NCI-H1105 (cell line): ENCODE results near the gene PCED1A.
"Not testable (repeated sequence)": the region's sequence is repeated elsewhere in the genome, so short reads cannot be mapped to it uniquely, and the experiment has no call there.

Experiments used
- DNase-seq: peaks from one replicate; lab custom pipeline; 2025; lab: John Stamatoyannopoulos, UW

The PCED1A gene

GRCh38 chr20:2826655-2827054 is 13.8 kb downstream of the PCED1A start:
- DNase-seq: no peak

GRCh38 chr20:2825761-2826160 is 14.7 kb downstream of the PCED1A start:
- no peak for DNase-seq

GRCh38 chr20:2822073-2822472 is 18.4 kb downstream of the PCED1A start:
- DNase-seq: no peak

GRCh38 chr20:2820896-2821869 is 19.3 kb downstream of the PCED1A start:
- no peak for DNase-seq

GRCh38 chr20:2820084-2820895 is 20.2 kb downstream of the PCED1A start:
- DNase-seq: no peak

DNA sequence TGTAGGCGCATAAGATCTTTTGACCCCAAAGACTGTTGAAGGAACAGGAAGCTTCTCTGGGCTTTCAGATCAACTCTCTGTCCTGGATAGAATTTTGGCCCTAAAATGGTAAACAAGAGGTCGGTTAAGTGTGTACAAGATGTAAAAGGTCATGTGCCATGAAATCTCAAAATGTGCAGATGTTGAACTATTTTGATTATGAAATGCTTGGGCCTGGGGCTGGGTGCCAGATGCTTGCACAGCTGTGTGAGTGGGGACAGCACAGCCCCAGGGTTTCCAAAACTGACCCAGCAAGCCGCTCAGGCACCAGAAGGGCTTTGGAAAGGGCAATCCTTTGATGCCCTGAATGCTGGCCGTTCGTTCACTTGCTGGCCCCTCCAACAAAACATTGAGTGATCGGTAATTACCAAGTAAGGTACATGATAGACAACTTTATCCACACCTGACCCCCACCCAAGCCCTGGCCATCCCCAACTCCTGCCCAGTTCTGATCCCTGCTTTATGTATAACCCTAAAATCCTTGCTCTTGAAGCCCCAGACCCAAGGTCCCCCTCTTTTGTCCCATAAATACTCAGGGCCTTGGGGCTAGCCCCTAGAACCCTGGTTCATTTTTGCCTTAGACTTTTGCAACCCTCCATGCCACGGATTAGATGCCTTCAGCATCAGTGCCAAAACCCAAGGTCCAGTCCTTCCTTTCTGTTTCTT is 22.4 kb downstream of the PCED1A start:
- DNase-seq: no peak

DNA sequence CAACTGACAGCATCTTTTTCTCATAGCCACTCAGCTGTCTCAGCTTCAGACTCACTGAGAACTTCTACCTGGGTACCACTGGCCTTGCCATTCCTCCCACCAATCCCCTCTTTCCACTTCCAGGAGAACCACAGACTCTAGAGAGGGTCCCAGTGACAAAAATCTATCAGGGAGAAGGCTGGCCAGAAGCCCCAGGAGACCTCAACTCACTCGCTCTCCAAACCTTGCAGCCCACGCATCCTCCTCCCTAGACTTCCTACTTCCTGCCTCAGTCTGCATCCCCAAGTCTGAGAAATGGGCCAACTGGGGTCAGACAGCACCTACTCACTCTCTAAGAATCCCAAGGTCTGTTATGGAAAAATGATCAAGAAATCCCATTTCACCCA is 23.1 kb downstream of the PCED1A start:
- no peak for DNase-seq

- no peak for DNase-seq
Measured at GRCh38 chr20:2816583-2817340, 23.7 kb downstream of the PCED1A start.

- no peak for DNase-seq
Measured at GRCh38 chr20:2816030-2816582, 24.3 kb downstream of the PCED1A start, which contains the start of gene TMEM239. TMEM239 (plus strand) TSS chr20:2816364; CDS start chr20:2816555, 191 bp downstream.

GRCh38 chr20:2815242-2815900 is 25.1 kb downstream of the PCED1A start:
- DNase-seq: no peak

- no peak for DNase-seq
Measured at GRCh38 chr20:2814587-2815051, 25.8 kb downstream of the PCED1A start, which contains the start of gene C20orf141. C20orf141 (plus strand) TSS chr20:2814987; CDS start chr20:2815185, 198 bp downstream.

GRCh38 chr20:2814076-2814475 is 26.4 kb downstream of the PCED1A start:
- no peak for DNase-seq

DNA sequence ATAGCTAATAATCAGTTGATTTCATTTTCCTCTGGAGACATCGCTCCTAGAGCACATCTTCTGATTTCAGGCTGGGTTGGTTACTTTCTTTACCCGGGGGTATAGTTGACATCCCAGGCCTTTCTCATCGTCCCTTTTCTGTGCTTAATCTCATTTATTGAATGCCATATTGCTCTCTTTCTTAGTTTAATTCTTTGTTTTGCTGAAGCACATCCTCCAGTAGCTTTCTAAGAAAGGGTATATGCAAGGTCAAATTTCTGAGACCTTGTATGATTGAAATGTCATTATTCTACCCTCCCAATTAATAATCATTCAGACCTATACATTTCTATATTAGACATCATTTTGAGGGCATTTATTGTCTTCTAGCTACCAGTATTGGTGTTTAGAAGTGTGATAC is 28.3 kb downstream of the PCED1A start:
- no peak for DNase-seq

DNA sequence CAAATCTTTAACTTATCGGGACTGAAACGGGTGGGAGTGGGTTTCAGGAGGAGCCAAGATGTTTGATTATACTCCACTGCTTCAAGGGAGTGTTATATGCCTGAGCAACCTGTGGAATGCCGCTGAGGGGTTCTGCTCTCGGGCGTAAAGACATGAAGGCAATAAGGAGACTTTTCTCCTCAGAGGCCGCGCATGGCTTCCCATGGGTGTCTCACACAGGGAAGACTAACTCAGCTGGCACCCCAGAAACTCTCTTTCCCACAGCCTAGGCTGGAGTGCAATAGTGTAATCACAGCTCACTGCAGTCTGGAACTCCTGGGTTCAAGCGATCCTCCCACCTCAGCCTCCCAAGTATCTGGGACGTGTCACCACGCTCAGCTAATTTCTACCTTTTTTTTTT is 30.8 kb downstream of the PCED1A start:
- no peak for DNase-seq

DNA sequence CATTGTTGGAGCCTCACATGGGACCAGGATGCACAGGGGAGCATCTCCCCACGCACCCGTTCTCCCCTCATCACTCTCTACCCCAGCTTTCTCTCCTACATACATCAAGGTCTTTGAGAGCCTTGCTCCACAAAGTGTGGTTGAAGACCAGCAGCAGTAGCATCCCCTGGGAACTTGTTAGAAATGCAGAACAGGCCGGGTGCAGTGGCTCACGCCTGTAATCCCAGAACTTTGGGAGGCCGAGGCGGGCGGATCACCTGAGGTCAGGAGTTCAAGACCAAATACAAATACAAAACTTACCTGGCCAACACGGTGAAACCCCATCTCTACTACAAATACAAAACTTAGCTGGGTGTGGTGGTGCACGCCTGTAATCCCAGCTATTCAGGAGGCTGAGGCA is 32.5 kb downstream of the PCED1A start:
- DNase-seq: not testable (repeated sequence)

GRCh38 chr20:2807019-2807418 is 33.4 kb downstream of the PCED1A start:
- no peak for DNase-seq

DNA sequence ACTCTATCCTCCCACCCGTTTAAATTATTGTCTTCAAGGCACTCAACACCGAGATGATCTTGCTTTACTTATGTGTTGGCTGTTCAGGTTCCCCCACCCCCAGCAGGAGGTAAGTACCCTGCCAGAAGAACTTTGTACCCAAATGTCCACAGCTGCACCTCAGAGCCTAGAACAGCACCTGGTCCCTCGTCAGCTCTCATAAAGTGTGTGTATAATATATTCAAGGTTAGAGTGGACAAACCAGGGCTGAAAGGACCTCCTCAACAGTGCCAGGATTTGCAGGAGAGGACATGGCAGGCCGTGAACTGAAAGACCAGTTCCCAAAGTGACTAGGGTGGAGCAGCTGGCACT is 34.1 kb downstream of the PCED1A start:
- DNase-seq: no peak

- no peak for DNase-seq
Measured at GRCh38 chr20:2805689-2806350, 34.6 kb downstream of the PCED1A start.

DNA sequence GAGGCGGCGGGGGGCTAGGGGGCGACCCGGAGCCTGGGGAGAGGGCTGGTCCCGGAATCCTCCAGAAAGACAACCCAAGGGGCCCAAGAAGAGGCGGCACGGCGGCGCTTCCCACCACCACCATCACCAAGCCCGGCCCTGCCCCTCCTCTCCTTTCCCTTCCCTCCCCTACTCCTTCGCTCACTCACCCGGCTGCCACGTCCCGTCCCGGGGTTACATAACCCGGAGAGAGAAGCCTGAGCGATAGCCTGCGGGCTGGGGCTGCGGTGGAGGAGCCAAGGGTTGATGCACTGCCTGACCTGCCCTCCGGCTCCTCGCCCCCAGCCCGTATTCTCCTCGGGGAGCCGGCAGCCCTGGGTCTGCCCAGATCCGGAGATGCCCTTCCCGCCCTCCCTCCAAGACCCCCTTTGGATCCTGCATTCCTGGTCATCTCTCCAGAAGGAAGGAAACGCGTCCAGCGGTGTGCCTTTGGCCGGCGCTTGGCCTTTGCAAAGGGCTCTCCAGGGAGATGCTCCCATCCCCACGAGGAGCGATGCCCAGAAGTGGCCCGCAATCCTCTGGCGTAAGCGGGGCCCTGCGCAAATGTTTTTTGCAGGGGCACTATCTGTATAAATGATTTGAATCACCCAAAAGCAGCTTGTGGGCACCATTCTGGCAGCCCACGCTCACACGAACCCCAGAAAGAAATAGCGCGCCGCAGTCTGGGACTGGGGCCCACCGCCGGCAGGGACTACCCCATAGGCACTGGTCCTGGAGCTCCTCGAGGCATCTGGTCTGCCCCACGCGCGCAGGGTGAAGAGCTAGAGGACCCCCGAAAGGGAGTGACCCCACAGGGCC is 35.4 kb downstream of the PCED1A start:
- DNase-seq: no peak
